Activated naive CD8-positive, alpha-beta T cell treated with anti-CD3 and anti-CD28 coated beads, Interleukin-2, amount 50 U/mL, for 16 hours (primary cell): ENCODE measurements around the gene GALNT2.

Source experiments
- DNase-seq: peaks from one replicate; pipeline ENCODE4 v3.0.0-alpha.2; 2020; ENCODE audit warnings: low read depth, low spot score

GALNT2 gene

DNA sequence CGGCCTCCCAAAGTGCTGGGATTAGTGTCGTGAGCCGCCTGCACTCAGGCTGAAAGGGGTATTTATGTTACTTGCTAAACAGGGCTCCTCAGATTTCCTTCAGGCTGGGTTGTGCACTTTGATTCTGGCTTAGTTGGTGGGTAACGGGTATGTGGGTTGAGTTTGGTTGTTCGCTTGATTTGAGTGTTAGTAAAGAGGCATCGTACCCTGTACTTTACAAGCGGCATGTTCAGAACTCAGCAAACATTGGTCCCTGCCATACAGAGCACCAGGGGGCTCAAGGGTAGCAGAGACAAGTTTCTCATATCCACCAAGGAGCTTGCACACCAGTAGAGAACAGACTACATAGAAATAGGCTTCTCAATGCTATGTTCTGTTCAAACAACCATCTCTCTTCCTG lies 211.3 kb downstream of the GALNT2 start:
- DNase-seq = no peak

DNA sequence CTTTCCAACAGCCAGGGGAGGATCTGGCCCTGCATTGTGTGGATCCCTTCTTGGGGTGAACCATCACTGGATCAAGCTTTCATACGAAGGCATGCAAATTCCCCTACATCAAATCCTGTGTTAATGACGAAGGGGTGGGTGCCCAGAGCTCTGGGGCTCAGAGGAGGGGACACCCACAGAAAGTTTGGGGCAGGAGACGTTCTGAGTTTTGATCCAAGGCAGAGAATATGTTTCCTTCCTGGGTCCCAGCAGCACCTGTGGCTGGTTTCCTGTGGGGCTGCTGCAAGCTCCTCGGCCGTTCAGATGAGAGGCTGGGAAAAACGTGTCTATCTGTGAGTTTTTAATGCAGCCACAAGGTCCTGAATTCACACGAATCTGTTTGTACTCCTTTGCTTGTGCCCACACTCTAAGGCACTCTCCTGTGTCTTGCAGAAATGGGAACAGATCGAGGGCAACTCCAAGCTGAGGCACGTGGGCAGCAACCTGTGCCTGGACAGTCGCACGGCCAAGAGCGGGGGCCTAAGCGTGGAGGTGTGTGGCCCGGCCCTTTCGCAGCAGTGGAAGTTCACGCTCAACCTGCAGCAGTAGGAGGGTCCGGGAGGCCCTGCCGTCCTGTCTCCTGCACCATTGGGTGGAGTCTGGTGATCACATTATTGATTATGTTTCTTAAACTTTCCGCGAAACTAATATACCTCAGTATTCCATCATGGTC lies 212.0 kb downstream of the GALNT2 start:
- no peak for DNase-seq

DNA sequence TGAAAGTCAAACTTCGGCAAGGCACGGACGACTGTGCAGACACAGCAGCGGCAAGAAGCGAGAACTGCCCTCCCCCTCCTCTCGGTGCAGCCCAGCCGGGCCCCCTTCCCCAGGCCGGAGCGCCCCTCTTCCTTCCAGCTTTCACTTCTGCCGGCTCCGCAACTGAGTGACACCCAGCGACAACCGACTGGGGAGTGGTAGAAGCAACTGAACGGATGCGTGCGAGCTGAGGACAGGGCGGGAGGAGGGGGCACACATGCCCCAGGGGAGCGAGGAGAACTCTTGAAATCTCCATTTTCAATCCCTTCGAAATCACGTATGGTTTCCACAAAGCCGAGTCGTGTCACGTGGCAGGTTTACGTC lies 212.5 kb downstream of the GALNT2 start:
- DNase-seq = no peak

DNA sequence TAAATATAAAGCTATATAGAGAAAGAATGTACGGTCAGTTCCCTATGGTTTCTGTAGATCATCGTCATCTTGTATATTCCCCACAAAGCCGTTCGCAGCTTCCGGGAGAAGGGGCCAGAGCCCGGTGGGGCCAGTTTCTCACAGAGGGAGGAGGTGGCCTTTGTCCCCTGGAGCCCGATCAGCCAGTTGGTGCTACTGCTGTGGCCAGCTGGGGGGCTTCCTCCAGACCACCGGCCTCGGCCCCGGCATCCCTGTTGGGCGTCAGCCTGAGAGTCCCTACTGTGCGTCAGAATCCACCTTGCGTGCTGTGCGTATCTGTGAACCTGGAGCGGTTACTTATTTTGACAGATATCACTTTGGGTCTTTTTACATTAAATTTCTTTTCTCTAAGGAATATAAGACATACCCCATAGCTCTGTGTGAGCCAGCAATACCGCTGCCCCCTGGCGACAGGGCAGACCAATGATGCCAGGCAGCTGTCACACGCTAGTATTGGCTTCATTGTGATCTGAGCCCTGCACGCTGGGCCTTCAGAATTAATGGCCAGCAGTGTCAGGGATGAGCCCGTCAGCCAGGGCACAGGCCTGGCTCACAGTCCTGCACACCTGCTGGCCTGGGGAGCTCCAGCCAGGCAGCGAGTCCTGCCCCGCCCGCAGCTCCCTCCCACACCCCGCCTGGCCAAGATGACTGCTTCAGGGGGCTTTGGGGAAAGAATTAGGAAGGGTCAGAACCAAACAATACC lies 213.2 kb downstream of the GALNT2 start:
- no peak for DNase-seq

DNA sequence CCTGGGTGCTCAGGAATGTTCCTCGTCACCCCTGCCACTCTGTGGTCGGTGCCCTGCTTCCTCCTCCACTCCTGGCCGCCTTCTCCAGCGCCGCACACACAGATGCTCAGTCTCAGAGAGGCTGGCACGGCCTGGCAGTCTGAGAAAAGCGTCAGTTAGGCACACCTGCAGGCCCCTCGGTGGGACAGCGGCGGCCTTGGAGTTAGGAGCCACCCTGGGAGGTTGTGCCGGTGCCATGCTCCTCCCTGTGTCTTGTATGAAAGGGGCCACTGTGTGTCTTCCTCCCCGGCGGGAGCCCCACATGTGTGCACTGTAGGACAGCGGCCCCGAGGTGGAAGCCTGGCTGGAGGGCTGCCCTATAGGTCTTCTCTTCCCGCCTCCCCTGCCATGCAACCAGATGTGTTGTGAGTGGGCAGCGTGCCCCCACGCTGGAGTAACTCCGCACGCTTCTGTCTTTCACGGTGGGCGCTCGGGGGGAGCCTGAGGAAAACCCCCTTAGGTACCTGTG lies 213.9 kb downstream of the GALNT2 start:
- no peak for DNase-seq

DNA sequence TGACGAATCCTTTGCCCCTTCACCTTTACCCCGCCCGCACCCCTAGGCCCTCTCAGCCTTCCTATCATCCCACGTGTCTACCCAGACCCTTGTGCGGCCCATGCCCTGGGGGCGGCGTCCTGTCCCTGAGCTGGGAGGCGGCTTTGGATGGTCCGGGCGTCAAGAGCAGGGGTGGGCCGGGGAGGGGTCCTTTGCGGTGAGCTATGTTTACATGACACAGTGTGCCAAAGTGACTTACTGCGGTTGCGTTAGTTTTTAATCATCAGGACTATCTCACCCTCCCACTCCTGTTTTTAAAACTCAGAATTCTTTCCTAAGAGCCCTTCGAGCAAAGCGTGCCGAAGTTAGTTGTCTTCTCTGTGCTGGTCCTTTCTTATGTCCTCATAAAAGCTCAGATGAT lies 214.5 kb downstream of the GALNT2 start:
- no peak for DNase-seq

DNA sequence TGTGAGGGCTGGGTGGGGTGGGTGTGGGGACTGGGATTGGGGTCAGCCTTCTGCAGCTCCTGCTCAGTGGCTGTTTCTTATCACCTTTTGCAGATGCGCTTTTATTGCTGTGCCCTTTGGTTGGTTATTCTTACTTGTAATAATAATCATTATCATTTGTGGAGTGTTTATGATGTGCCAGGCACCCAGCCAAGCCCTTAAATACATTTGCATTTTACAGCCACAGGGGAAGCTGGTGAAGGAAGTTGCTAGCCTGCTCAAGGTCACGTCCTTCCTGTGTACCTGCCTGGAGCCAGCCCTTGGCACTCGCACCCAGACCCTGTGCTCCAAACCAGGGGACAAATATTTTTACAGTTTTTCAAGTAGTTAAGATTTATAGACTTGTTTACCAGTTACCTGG lies 215.1 kb downstream of the GALNT2 start:
- no peak for DNase-seq

DNA sequence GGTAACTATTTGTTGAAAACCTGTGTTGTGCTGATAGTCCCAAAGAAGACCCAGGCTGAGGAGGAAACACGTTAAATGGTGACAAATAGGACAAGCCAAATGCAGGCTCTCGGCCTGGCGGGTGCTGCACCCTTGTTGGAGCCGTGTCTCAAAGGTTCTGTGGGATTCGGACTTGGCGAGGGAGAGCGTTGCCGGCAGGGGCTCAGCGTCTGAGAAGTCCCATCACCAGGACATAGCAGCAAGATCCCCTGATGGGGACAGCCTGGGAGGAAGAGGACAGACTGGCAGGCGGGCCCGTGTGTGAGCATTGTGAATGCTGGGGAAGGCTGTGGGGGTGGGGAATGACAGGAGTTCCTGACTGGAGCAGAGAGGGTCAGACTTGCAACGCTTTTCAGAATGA lies 216.6 kb downstream of the GALNT2 start:
- no peak for DNase-seq

DNA sequence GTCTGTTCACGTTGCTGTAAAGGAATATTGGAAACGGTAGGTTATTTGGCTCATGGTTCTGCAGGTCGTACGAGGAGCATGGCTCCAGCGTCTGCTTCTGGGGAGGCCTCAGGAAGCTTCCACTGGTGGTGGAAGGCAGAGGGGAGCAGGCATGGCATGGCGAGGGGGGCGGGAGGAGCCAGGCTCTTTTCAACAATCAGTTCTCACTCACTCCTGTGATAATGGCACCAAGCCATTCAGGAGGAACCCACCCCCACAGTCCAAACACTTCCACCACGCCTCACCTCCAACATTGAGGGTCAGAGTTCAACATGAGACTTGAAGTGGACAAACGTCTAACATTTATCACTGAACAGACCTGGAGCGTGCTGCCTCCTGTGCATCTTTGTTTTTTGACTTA lies 217.9 kb downstream of the GALNT2 start:
- no peak for DNase-seq

DNA sequence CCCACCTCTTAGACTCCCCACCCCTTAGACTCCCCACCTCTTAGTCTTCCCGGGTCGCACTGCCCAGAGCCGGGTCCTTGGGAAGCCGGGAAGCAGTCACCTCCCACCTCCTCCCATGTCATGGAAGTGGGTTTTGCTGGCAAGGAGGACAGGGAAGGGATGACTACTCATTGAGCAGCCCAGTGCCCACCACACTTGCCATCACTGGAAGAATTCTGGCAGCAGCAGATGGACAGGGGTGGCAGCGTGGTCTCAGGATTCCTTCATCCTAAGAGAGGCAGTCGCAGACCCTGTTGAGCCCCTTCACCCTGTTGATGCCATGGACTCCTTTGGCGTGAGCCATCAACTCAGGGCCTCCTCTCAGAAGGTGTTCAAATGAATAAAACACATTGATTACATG lies 218.3 kb downstream of the GALNT2 start:
- no peak for DNase-seq

DNA sequence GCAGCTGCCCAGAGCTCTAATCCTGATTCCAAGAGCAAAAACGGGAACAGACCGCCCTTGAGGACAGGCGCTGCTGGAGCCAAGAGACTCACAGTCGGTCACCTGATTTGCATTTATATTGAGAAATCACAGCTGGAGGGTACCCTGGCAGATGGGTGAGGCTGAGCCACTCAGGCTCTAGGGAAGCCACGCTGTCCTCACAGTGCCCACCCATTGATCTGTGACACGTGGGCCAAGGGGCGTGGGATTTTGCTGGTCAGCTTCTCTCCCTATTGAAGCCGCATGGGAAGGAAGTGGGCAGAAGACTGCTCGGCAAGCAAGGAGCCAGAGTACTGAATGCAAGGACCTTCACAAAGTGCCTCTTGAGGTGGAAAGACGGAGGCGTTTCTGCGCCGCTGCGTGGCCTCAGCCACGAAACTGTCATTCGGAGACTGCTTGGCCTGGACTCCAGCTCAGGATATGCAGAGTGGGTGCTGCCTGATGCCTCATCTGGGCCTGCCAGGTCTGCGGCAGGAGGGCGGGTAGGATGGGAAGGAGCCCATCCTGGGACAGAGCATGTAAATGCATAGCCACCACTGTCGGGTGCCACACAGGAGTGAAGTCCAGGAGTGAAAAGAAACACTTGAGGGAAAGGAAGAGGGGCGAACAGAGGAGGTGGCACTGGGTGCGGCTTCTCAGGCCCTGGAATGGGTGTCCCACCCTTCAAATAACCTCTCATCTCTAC lies 219.3 kb downstream of the GALNT2 start:
- no peak for DNase-seq

DNA sequence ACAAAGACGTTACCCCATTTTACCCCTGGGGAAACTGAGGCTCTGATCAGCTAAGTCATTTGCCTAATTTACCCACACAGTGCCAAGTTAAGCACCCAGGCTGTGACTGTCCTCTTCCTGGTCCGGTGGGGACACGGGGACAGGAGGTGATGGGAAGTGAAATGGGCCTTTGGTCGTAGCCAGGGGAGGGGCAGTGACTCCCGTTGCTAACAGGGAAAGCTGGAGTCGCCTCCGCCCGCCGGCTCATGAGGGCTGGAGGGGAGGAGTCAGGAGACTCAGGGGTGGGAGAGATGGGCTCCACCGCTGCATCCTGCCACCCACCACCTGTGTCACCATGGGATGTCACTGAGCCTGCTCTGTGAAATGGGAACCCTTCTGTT lies 219.8 kb downstream of the GALNT2 start:
- no peak for DNase-seq

DNA sequence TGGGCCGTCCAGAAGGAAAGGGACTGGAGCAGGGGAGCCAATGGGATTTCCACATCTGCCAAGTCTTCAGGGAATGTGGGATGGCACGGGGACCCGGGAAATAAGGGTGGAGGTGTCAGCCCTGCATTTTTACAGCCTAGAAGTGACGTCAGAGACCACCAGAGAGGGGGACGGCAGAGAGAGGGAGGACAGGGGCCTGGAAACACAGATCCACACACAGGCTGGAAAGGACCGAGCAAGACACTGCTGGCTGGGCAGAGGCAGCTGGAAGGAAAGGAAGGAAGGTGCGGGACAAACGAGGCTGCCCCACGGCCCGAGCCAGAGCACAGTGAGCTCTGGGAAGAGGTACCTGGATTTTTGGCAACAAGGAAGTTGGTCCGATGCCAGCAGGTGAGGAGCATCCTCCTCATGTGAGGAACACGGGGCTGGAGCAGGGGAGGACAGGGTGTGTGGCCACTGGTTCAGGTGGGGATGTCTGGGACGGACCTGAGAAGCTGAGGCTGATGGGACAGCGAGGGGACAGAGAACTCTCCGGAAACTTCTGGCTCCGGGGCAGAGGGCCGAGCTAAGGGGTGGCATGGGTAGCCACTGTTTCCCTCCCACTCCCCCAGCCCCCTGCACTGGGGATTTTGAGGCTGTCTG lies 220.8 kb downstream of the GALNT2 start:
- no peak for DNase-seq

DNA sequence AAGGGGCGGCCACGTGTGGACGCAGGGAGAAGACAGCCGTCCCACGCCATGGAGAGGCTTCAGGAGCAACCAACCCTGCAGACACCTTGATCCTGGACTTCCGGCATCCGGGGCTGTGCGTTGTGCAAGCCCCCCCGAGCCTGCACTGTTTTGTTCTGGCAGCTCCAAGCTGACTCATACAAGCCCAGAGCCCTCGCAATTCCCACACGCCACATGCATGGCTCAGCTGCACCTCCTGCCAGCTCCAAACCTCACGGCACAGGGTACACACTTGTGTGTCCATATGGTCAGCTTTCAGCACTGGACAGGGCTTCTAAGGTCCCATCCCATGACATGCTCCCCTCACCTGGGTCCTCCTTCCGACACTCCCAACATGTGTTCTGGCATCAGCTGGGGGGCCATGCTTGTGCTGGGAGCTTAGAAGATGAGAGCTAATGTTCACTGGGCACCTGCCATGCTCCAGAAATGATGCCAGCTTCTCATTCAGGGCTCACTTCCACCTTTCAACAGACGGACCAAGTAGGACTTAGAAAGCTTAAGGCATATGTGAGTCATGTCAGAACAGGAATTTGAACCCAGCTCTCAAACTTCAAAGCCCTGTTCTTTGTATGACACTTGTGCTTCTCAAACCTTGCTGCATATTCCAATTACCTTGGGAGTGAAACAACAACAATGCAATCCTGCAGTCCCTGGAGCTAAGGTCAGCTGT lies 221.8 kb downstream of the GALNT2 start:
- DNase-seq = no peak

DNA sequence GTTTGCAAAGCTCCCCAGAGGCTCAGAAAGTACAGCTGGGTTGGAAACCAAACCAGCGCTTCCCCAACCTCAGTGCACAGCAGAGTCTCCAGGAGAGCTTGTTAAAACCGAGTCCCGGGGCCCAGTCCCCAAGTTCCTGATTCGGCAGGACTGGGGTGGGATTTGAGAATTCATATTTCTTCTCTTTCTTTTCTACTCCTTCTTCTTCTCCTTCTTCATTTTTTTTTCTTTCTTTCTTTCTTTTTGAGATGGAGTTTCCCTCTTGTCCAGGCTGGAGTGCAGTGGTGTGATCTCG lies 222.3 kb downstream of the GALNT2 start:
- no peak for DNase-seq

DNA sequence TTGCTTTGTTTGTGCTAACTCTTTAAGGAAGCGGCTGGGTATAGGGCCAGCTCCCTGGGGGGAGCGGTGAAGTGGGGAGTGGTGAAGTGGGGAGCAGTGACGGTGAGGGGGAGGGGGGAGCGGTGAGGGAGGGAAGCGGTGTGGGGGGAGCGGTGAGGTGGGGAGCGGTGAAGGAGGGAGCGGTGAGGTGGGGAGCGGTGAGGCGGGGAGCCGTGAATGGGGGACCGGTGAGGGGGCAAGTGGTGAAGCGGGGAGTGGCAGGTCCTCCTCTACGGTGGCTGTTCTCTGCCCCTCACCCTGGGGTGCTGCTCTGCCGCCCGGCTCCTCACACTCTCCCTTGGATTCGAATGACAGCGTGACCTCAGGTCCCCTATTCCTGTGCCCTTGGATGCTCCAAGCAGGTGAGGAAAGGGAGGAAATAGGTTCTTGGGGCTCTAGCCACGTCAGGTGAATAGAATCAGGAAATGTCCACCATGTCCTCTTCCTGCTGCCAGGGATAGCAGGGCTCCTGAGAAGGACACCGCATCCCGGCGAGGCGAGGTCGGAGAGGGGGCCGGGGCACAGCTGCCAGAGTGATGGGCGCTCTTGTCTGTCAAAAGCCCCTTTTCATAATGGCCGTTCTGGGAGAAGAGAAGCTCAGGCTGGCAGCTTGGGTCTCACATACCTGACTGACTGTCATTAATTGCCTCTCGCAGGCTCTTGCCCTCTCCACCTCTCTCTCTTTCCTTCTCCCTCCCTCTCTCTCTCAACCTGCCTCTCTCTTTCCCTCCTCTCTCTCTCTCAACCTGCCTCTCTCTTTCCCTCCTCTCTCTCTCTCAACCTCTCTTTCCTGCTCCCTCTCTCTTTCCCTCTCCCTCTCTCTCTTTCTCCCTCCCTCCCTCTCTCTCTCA lies 224.9 kb downstream of the GALNT2 start:
- no peak for DNase-seq

DNA sequence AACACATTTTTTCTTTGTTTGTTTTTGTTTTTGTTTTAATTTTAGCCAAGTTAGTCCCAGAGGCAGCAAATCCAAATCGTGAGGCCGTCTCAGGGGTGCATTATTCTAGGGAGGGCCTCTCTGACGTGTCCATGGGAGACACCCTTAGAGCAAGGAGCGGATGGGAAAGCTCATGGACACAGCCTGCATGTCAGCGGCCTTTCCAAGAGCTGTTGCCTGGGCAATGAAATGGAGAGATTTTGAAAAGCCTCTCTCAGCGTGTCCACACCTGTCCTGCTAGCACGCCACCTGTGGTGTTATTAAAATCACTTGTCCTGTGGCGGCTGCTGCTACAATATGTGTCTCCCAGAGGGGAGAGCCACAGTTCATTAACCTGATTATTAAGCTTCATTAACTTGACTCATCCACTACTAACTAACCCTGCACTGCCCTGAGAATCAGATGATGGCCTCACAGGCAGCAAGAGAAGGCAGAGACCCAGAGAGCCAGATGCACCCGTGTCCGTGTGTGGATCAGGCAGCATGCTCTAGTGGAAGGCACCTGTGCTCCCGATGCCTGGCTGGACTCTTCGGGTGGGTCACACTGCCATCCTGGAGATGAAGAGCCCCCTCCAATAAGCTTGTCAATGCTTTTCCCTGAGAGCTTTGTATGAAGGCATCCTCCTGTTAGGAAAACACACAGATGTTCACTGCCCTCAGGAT lies 225.8 kb downstream of the GALNT2 start:
- DNase-seq = no peak

DNA sequence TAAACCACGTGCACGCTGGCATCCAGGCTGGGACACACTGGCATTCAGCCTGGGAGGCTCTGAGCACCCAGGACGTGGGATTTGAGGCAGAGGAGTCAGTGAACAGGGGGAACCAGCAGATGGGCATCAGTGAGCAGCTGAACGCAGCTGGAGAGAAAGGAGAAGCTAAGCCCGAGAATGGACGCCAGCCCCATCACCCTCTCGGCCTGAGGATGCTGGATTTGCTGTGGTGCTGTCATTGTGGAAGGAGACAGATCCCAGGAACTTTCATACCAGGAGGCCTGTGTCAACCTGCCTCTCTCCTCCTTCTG lies 226.3 kb downstream of the GALNT2 start:
- no peak for DNase-seq

DNA sequence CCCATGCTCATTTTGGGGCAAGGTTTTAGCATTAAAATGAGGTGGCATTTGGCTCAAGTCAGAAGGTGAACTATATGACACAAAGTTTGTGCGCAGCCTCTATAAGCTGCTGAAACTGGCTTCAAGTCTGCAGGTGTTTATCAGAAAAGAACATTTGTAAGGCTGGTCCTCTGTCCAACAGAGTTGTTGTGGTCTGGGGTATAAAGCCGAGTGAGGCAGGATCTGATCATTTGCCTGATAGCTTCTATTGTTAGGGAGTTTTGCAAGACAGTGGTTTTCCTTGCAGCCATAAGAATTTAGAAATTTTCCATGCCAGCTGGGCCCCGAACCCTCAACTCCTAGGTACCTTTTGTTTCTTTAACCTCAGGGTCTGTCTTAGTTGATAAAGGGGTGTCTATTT lies 228.3 kb downstream of the GALNT2 start:
- no peak for DNase-seq
